ENCODE results near the gene RFFL.

The RFFL gene

DNA sequence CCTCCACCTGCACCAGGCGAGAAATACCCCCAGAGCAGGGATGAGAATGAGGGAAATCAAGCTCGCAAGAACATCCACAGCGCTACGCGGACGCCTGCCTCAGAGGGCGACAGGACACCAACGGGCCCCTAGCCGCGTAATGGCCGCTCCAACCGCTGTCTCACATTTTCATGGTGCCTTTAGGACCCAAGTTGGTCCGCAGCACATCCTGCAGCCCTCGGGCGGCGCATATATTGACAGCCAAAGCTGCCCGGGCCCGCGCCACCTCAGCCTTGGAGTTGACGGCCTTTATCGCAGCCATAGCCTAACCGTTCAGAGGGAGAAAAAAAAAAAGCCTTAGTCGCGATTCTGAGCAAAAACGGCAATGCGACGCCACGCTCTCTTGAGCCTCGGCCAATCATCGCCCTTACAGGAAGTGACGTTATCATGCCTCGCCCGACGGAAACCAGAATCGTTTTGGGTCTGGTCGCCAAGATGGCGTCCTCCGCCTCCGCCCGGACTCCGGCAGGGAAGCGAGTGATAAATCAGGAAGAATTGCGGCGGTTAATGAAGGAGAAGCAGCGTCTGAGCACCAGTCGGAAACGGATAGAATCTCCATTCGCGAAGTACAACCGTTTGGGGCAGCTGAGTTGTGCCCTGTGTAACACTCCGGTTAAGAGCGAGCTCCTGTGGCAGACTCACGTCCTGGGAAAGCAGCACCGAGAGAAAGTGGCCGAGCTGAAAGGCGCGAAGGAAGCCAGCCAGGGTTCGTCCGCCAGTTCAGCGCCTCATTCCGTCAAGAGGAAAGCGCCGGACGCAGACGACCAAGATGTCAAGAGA is 102.2 kb downstream of the RFFL start, which contains the start of the genes CCT6B and ZNF830:
TSS of gene CCT6B (minus strand) at position 368 of the 819 bp plus-strand sequence. CDS start at position 301, 67 bp downstream.
TSS of gene ZNF830 (plus strand) at position 448 of the 819 bp plus-strand sequence. CDS start at position 475, 27 bp downstream.
- peak; percentile 94 for DNase-seq

DNA sequence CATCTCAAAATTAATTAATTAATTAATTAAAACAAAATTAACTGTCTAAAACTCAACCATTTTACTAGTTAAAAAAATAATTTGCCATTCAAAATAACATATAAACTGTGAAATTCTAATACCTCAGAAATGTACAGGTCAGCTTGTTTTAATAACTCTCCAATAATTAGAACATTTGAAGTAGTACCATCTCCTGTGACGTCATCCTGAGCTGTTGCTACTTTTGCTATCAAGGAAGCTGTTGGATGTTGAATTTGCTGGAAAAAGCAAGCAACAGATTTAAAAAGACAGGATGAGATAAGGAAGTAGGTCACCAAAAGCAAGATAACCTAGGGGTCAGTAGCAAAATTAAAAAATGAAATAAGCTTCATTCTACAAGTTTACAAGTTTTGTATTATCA is 105.1 kb downstream of the RFFL start:
- DNase-seq, result no peak
